Measurements from ENCODE around the gene BUD13.

- no peak for TF ChIP-seq EZH2 (IDR thresholded peaks at IDR 0.05; ENCODE audit: insufficient read depth, poor library complexity, severe bottlenecking)
- TF ChIP-seq EZH2phosphoT487 (IDR thresholded peaks at IDR 0.05; ENCODE audit: insufficient read depth, low read depth), result no peak
Observed at GRCh38 chr11:116808262-116809175, 35.7 kb upstream of the BUD13 start.
